GM10266 (cell line): ENCODE data around the gene HDDC3.
A peak's percentile ranks its signal among the peaks of the same experiment; 100 is the strongest.

Source experiments
- DNase-seq: peaks from one replicate; pipeline ENCODE4 v3.0.0; 2012; ENCODE audit errors: extremely low spot score
- CTCF ChIP-seq: IDR thresholded peaks from 2 replicates; pipeline ENCODE4 v1.5.1; 2012; ENCODE audit warnings: mild to moderate bottlenecking, low read depth; ENCODE audit not compliant: control insufficient read depth, insufficient read depth; ENCODE audit errors: missing control alignments

Gene HDDC3

GRCh38 chr15:90885432-90886290 lies 46.7 kb downstream of the HDDC3 start:
- TF ChIP-seq CTCF: peak; percentile 93
- peak; percentile 85 for DNase-seq

GRCh38 chr15:90884719-90885431 lies 47.5 kb downstream of the HDDC3 start:
- no peak for DNase-seq
- no peak for TF ChIP-seq CTCF

DNA sequence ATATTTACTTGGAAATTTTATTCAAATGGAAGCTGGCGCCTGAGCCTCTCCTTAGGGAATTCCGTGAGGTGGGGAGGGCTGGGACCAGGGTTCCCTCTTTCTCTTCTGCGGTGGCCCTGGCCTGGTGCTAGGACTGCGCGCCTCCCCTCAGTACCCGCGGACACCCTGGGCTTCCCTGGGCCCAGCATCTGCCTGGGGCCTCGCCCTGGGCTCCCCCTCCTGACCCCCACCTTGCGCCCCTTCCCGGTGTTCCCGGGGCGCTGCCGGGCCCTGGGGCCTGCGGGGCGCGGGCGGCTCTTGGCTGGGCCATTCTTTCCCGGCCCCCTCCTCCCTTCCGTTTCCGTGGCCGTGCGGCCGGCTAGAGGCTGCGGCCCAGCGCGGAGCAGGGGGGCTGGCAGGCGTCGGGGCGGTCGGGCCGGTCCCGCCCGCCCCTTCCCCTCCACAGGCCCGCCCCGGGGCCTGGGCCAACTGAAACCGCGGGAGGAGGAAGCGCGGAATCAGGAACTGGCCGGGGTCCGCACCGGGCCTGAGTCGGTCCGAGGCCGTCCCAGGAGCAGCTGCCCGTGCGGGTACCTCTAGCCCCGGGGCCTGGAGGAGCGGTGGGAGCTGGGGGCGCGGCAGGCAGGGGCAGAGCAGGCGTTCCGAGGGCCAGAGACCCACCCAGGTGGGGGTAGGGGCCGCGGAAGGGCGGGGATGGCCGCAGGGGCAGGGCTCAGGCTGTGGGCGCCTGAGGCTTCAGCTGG lies 48.2 kb downstream of the HDDC3 start, which contains the start of gene FES:
FES (plus strand) TSS at position 529 of the 743 bp plus-strand sequence. CDS start 542 bp downstream, outside the sequence.
- peak; percentile 60 for DNase-seq
- no peak for TF ChIP-seq CTCF

DNA sequence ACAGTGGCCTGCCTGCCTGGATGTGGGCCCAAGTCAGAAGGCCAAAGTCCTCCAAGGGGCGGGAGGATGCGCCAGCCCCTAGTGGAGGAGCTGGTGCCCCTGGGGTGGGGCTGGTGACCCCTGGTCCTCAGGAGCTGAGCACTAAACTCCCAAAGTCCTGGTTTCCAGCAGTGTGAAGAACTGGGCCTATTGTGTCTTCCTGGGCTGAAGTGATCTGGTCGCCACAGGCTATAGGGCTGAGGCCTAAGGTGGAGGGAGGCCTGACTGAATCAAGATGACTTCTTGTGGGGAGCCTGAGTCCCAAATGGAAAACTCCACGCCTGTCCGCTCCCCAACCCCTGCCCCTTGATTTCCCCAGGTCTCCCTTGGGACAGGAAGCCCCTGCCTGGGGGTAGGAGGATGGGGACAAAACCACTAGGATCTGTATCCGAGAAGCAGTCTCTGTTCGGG lies 48.8 kb downstream of the HDDC3 start:
- no peak for DNase-seq
- no peak for TF ChIP-seq CTCF

GRCh38 chr15:90882781-90883525 lies 49.4 kb downstream of the HDDC3 start:
- TF ChIP-seq CTCF: no peak
- no peak for DNase-seq

DNA sequence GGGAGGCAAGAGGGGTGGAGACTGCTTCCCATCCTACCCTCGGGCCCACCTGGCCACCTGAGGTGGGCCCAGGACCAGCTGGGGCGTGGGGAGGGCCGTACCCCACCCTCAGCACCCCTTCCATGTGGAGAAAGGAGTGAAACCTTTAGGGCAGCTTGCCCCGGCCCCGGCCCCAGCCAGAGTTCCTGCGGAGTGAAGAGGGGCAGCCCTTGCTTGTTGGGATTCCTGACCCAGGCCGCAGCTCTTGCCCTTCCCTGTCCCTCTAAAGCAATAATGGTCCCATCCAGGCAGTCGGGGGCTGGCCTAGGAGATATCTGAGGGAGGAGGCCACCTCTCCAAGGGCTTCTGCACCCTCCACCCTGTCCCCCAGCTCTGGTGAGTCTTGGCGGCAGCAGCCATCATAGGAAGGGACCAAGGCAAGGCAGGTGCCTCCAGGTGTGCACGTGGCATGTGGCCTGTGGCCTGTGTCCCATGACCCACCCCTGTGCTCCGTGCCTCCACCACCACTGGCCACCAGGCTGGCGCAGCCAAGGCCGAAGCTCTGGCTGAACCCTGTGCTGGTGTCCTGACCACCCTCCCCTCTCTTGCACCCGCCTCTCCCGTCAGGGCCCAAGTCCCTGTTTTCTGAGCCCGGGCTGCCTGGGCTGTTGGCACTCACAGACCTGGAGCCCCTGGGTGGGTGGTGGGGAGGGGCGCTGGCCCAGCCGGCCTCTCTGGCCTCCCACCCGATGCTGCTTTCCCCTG lies 50.2 kb downstream of the HDDC3 start:
- DNase-seq: no peak
- TF ChIP-seq CTCF: no peak
